Frontal cortex (tissue), 4 donors: ENCODE measurements around the gene CPNE9. TPM values are rescaled to one million over a fixed set of nuclear protein-coding genes. Genes with fewer than 3 reads are reported as not detected.
A peak's percentile ranks its signal among the peaks of the same experiment; 100 is the strongest.

Experiments
- DNase-seq, 2 donors: peaks; one replicate each; pipeline ENCODE4 v3.0.0; 2012; ENCODE audit warnings: low spot score in 2 of 2
- FAIRE-seq: peaks from 2 replicates; lab custom pipeline; 2012; peaks lifted over from hg19 to GRCh38; lab: Jason Lieb, UNC
- total RNA-seq: library from RNA; depleted of rRNA; stranded (reverse); fragments of >200 nt; gene quantifications from one replicate; pipeline ENCODE4 v1.2.3, GENCODE V29; 2014
- donor health status: control.
- donor health status: control.
- donor health status: control.

The CPNE9 gene
- total RNA-seq, 1 donor from 2014 or later = 0.41 TPM

DNA sequence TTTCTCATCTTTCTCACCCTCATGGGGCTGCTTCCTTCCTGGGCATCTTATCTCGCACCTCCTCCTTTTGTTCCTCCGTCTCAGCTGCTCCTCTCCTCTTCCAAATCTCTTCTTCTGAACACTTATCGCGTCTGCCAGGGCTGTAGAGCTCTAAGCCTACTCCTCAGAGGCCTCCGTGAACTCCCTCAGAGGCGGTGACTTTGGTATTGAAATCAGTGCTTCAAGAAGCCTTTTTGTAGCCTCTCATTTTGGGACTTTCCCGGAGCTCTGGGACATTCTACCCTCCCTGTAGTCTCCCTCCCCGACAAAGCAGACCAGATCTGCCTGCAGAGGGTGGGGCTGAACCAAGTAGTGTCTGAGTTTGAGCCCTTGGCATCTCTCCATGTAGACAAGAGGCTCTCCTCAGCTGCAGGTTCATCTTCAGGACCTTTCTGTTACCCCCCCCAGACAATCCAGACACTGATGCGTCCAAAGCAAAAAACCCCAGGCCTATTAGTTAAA is 17.5 kb upstream of the CPNE9 start:
- FAIRE-seq = no peak
- DNase-seq = no peak

DNA sequence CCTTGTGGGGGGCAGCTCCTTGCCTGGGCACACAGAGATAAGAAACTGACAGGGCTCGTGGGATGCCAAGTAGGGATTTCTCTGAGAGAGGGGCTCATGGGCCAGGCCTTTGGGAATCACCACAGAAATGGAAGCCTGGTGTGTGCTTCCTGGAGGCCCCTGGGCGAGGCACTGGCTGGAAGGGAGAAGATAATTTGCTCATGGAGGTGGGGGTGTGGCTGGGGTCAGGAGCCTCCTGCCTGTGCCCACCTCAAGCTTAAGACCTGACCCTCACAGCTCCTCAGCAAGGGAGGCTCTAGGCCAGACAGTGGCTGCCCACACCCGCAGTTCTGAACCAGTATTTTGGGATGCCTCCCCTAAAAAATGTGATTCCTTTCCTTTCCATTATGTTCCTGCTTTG is 16.9 kb upstream of the CPNE9 start:
- DNase-seq = no peak
- no peak for FAIRE-seq

- FAIRE-seq = no peak
These were observed 16.1 kb upstream of the CPNE9 start for GRCh38 chr3:9687514-9687913.

GRCh38 chr3:9688961-9689360 is 14.7 kb upstream of the CPNE9 start:
- FAIRE-seq = no peak
- DNase-seq = no peak

More at GRCh38 chr3:9687514-9687913, 16.1 kb upstream of the CPNE9 start:
- no peak for DNase-seq

DNA sequence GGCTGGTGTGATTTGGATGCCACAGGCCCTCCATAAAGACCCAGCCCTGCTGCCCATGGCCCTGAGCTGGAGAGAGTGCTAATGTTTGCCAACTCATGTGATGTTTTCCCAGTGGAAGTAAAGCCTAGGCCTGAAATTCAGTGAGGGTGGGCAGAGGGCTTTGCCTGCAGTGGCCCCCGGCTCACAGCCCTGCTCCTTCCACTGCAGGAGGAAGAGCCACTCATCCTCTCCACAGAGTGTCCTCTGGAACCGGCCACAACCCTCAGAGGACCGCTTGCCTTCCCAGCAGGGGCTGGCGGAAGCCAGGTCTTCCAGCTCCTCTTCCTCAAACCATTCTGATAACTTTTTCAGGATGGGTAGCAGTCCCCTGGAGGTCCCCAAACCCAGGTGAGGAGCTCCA is 13.9 kb upstream of the CPNE9 start:
- DNase-seq (no peak), FAIRE-seq (no peak)

DNA sequence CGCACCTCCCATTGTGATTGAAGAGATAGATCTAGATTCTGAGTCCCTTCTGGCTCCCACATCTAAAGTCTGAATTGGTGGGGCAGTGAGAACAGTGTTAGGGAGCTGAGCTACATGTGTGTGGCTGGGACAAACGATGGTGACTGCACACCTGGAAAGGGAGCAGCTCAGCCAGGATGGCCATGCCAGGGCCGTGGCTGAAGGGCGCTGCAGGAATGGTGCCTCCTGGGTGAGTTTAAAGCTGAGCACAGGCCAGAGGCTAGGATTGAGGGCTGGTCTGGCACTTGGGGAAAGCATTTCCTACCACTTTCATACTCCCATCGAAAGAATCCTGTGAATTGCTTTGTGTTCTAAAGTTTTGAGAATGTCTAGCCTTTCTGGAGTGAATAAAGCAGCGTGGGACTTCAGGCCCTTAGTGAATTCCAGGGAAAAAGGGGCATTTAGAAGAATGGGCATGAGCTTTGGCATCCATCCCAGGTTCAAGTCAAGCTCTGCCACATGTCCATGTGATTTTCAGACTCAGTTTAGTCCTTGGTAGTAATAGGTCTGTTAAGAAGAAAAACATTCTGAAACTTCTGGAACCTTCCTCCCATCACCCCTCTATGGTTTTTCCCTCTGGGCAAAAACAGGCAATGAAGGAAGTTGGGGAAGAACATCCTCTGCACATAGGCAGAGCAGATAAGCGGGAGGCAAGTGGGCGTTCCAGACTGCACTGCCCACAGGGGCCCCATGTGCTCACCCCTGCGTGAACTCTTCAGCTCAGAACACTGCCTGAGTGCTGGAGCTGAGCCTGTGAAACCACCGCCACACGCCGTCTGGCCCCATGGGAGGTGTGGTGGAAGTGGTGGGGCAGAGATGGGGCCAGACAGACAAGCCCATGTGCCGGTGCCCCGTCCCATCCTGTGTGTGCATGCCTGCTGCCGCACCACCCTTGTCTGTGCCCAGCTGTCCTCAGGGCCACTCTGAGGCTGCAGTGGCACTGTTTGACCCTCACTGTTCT is 12.9 kb upstream of the CPNE9 start:
- FAIRE-seq = no peak
- DNase-seq = no peak

DNA sequence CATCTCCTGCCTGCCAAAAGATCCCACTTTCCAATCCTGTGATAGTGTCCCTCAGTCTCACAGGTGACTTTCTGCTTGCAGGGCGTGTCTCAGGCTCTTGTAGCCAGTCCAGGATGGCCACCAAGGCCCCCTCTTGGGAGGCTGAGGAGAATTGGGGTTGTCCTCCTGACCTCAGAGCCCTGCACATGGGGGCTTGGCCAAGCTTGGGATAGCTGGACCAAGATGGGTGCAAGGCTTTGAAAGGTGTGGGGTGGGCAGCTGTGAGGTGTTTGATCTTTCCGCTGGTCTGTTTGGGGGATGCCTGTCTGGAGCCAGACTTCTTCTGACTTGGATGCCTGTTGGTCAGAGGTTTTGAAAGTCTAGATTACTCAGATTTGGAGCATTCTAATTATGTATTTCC is 12.0 kb upstream of the CPNE9 start:
- no peak for FAIRE-seq
- no peak for DNase-seq

- FAIRE-seq (no peak), DNase-seq (no peak)
These were observed 11.2 kb upstream of the CPNE9 start for GRCh38 chr3:9692416-9692815.

DNA sequence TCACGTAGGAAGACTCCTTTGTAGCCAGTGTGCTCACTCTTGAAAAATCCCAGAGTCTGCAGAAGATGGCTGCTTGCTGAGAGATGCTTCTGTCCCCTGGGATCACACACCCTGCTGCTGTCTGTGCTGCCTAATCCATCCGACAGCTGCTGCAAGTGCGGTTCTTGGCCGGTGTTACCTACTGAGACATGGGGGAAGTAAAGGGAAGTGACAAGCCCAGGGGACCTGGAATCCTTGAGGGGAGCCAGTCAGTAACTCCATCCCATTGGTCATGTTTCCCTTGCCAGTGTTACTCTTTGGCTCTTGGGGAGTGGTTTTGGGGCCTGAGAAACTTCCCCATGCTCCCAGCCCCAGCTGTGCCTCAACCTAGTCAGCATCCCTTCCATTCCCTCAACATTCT is 8.3 kb upstream of the CPNE9 start:
- FAIRE-seq (no peak), DNase-seq (no peak)

DNA sequence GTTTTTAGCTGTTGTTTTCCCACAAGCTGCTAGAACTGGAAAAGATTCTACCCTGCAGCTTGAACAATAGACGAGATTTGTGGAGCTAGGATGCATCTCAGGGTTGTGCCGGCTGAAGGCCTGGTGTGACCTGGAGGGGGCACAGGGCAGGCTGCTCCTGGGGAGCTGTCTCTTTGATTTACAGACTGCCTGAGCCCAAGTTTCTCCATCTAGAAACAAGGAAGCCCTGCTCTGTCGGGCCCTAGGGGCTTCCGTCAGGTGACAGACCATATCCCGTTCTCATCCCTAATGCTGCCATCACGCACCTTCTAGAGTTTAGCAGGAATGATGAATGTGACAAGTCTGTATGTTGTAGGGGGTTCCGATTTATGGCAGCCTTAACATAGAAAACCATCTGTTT is 7.9 kb upstream of the CPNE9 start:
- FAIRE-seq = no peak

DNA sequence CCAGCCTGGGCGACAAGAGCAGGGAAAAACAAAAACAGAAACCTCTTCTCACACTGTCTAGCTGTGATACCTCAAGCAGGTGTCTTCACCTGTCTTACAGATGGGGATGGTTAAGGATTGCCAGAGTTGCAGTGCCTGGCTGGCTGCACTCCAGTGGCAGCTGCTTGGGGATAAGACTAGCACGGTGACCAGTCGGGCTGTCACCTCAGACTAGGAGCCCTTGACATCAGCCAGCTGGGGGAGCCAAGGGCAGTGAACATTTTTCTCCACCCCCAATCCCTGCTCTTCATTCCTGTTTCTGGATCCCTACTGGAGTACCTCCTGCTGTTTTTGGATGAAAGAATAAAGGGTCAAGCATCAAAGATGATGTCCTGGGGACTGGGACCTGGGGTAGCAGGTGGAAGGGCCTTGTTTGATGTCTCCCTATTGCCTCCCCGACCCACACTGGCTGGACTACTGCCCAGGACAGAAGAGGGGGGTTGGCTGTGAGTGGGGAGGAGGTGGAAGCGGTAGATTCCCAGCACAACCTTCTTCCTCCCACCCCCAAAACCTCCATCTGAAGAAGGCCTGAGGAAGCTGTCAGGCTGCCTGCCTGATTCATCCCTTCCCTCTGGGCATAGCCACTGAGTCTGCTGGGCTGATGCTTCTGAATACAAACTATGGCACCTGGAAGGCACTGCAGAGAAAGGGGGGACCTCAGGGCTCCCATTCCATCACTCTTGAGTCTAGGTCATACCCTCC is 7.0 kb upstream of the CPNE9 start:
- DNase-seq = no peak
- FAIRE-seq = no peak

More for the DNA sequence above, 7.9 kb upstream of the CPNE9 start:
- no peak for DNase-seq

DNA sequence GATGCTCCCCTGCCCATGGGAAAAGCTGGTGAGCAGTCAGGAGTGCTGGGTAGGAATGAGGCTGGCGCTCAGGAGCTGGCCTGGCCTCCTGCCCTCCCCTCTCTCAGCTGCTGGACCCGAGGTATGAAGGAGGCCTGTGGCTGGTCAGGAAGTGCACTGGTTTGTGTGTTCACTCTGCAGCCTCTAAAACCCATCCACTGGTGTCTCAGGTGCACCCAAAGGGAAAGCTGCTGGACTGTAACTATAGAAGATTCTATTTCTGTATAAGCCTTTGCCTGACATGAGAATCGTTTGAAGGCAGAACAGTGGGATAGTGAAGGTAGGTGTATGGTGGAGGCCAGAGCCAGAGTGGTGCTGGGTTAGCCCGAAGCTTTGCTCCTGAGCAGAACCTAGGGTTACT is 5.7 kb upstream of the CPNE9 start:
- no peak for DNase-seq
- FAIRE-seq = no peak

DNA sequence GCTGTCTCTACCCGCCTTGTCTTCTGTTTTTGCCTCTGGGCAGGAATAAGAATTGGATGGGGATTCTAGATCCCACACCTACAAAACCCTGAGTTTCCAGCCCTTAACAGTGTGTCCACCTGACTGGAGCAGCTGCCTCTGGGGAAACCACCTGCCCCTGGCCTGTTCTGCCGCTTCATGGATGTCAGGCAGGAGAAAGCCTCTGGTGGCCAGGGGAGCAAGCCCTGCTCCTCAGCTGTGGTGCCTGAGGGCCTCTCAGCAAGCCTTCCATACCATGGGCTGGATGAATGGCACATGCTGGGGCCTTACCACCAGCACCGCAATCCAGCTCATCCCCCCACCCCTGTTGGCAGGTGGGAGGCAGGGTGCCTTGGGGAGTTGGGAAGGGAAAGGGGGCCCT is 5.3 kb upstream of the CPNE9 start:
- no peak for DNase-seq
- no peak for FAIRE-seq

- FAIRE-seq (no peak), DNase-seq (no peak)
These were observed 3.1 kb upstream of the CPNE9 start for GRCh38 chr3:9700536-9700935.

DNA sequence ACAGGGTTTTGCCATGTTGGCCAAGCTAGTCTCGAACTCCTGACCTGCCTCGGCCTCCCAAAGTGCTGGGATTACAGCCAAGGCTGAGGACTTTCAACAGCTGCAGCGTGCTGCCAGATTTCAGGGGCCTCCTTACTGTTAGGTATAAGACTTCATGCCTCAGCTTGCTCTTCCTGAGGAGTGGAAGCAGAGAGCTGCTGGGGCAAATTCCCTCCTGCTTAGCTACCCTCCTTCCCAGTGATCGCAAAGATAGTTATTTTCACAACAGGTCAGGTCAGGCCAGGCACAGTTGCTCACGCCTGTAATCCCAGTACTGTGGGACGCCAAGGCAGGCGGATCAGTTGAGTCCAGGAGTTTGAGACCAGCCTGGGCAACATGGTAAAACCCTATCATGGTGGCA is 2.6 kb upstream of the CPNE9 start:
- no peak for FAIRE-seq
- no peak for DNase-seq

DNA sequence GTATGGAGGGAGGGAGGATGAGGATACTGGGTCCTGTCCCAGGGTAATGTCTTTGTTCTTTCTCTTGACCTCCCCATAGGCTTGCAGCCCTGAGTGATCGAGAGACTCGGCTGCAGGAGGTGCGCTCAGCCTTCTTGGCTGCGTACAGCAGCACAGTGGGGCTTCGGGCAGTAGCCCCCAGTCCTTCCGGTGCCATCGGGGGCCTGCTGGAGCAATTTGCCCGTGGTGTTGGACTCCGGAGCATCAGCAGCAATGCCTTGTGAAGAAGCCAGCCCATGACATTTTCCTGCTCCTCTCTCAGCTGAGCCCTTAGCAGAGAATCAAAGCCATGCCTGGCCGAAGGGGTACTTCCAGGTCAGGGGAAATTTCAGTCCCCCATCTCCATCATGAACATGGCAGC is 1.9 kb upstream of the CPNE9 start:
- FAIRE-seq (no peak), DNase-seq (no peak)

DNA sequence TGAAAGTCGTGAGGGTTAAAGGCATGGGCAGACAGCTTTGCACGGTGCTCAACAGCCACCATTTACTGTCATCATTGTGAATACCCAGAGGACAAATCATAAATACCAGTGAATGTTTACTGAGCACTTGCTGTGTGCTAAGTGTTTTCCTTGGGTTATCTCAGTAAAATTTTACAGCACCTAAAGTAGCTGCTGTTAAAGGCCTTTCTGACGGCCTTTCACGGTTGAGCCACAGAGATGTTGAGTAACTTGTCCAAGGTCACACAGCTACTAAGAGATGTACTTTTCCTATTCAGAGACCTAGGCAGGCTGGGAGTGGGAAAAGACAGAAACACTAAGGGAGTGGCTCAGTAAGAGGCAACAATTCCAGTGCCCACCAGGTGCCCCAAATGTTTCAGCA is 393 bp upstream of the CPNE9 start:
- no peak for DNase-seq
- FAIRE-seq = no peak

DNA sequence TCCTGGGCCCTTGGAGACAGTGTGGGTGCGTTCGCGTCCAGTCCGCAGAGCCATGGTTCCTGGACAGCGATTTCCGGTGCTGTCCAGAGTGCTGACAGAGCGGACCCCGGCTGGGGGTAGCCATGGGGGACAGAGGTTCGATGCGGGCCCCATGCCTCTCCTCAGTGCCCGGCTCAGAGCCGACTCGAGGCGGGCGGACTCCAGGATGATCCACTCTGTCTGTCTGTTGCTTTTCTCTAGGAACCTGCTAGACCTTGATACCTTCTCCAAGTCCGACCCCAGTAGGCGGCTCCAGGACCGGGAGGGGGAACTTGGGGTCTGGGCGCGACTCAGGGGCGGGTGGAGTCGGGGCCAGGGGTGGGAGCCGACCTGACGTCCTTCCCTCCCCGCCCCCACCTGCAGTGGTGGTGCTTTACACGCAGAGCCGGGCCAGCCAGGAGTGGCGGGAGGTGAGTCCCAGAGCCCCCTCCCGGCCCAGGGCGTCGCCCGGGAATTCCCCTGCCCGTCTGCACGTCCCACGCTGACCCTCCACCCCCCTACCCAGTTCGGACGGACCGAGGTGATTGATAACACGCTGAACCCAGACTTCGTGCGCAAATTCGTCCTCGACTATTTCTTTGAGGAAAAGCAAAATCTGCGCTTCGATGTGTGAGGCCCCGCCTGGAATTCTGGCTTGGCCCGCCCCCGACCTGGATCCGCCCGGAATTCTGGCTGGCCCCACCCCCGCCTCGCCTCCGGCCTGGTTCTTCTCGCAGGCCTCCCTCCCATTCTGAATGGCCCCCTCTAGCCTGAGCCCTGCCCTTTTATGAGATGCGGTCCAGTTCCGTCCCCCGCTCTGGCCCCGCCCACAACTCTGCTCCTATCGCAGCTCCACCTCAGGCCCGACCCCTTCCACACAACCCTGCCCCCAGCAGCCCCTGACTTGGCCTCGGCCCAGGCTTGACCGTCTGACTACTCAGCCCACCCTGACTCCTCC is 1.0 kb downstream of the CPNE9 start:
- peak; percentile 62 for DNase-seq
- no peak for FAIRE-seq

- DNase-seq (no peak), FAIRE-seq (no peak)
These were observed 6.6 kb downstream of the CPNE9 start for GRCh38 chr3:9710174-9710739.
